K562 (cell line): ENCODE measurements around the gene DPYSL3. TPM values are rescaled to one million over a fixed set of nuclear protein-coding genes. Genes with fewer than 3 reads are reported as not detected.

Source experiments
- ATAC-seq: fragments of 200-7000 bp; cut with Tn5 transposase; 3 replicates; pipeline ENCODE4 v1.9.1; 2020; ENCODE audit warnings: moderate library complexity
- BruUV-seq: library from RNA; stranded (reverse); fragments of 400-500 nt; replicated peaks from 2 replicates; lab custom pipeline; 2021; lab: Mats Ljungman, UMichigan
- CTCF ChIA-PET: fragments of 300-600 bp; formaldehyde crosslinking; extraction: SDS; loops from one replicate; lab custom pipeline; 2021; ENCODE audit warnings: low intra/inter-chr PET ratio; lab: Yijun Ruan, JAX
- POLR2A ChIA-PET: fragments of 300-600, 350-650 bp; sonication (Branson Sonifier 250); formaldehyde crosslinking; extraction: SDS; loops from one replicate; lab custom pipeline; 2021; ENCODE audit warnings: antibody characterized with exemption, inconsistent platforms; lab: Yijun Ruan, JAX
- DNase-seq, 4 experiments: peaks; one replicate each; pipeline versions ENCODE4 v3.0.0 to v3.0.0-alpha.2; 2011 to 2018; ENCODE audit warnings: low spot score in 3 of 4, mixed read lengths in 3 of 4; ENCODE audit errors: extremely low read depth in 1 of 4
- FAIRE-seq: peaks from 2 replicates; lab custom pipeline; 2011; peaks lifted over from hg19 to GRCh38; lab: Jason Lieb, UNC
- H2AFZ ChIP-seq: 2 replicates; pipeline ENCODE4 v1.6.0; 2011; ENCODE audit warnings: low read depth, low read length, control low read depth, inconsistent platforms
- H3K27ac ChIP-seq: fragments of 200-600 bp; 3 replicates; pipeline ENCODE4 v1.8.0; 2011; ENCODE audit warnings: low read depth, mild to moderate bottlenecking, control low read depth, inconsistent platforms, low read length, moderate library complexity, mixed read lengths; ENCODE audit errors: extremely low read depth
- H3K27me3 ChIP-seq, 2 experiments: fragments of 300-600 bp in 1 of 2; 2 replicates in 1 of 2; 3 replicates in 1 of 2; pipeline versions ENCODE4 v1.6.0 to v1.8.0; 2011; ENCODE audit warnings: inconsistent platforms in 2 of 2, low read length in 2 of 2, mild to moderate bottlenecking in 1 of 2, mixed read lengths in 1 of 2, moderate library complexity in 1 of 2; ENCODE audit not compliant: control insufficient read depth in 2 of 2, insufficient read depth in 2 of 2
- H3K36me3 ChIP-seq: fragments of 300-600 bp; 3 replicates; pipeline ENCODE4 v1.8.0; 2011; ENCODE audit warnings: mild to moderate bottlenecking, low read length, inconsistent platforms; ENCODE audit not compliant: control insufficient read depth, insufficient read depth
- H3K4me1 ChIP-seq, 2 experiments: fragments of 200-600 bp in 1 of 2; replicated peaks in 1 of 2; 2 replicates in 1 of 2; 3 replicates in 1 of 2; pipeline versions ENCODE4 v1.5.1 to v1.8.0; 2011; ENCODE audit warnings: inconsistent platforms in 2 of 2, low read length in 2 of 2, mild to moderate bottlenecking in 1 of 2, mixed read lengths in 1 of 2, moderate library complexity in 1 of 2; ENCODE audit not compliant: control insufficient read depth in 2 of 2, insufficient read depth in 2 of 2
- H3K4me2 ChIP-seq: 2 replicates; pipeline ENCODE4 v1.6.1; 2011; ENCODE audit warnings: low read length, control low read depth, inconsistent platforms, mixed read lengths; ENCODE audit not compliant: insufficient read depth
- H3K4me3 ChIP-seq: fragments of 200-600 bp; sonication (generic), shearing (Covaris generic); 2 replicates; pipeline ENCODE4 v1.5.1; 2016; ENCODE audit warnings: control low read depth, inconsistent platforms
- H3K79me2 ChIP-seq: fragments of 200-600 bp; 3 replicates; pipeline ENCODE4 v1.8.0; 2011; ENCODE audit warnings: low read length, inconsistent platforms; ENCODE audit not compliant: control insufficient read depth, insufficient read depth
- H3K9ac ChIP-seq, 2 experiments: 2 replicates each; pipeline versions ENCODE4 v1.6.0 to v1.6.1; 2011; ENCODE audit warnings: low read depth in 2 of 2, low read length in 2 of 2, control low read depth in 1 of 2, inconsistent platforms in 1 of 2, mild to moderate bottlenecking in 1 of 2, mixed read lengths in 1 of 2; ENCODE audit not compliant: insufficient read depth in 1 of 2
- H3K9me1 ChIP-seq: one replicate; pipeline ENCODE4 v1.6.0; 2011; ENCODE audit warnings: inconsistent platforms, mild to moderate bottlenecking, low read length, moderate library complexity; ENCODE audit not compliant: control insufficient read depth, insufficient read depth
- H3K9me3 ChIP-seq: replicated peaks from 2 replicates; pipeline ENCODE4 v1.5.1; 2011; ENCODE audit warnings: low read depth, low read length, inconsistent platforms; ENCODE audit not compliant: control insufficient read depth, insufficient read depth
- H4K20me1 ChIP-seq: replicated peaks from 2 replicates; pipeline ENCODE4 v1.6.1; 2011; ENCODE audit warnings: low read length, inconsistent platforms, mixed read lengths; ENCODE audit not compliant: control insufficient read depth, insufficient read depth
- BDP1 ChIP-seq: IDR thresholded peaks from 3 replicates; pipeline ENCODE4 v1.6.1; 2011; ENCODE audit not compliant: insufficient read length, insufficient read depth
- CHCHD3 ChIP-seq: fragments of 250-450 bp; sonication (Bioruptor Pico); IDR thresholded peaks from 2 replicates; pipeline ENCODE4 v2.1.2; 2022; ENCODE audit warnings: mild to moderate bottlenecking
- ELF4 ChIP-seq: fragments of 450-650 bp; formaldehyde crosslinking; IDR thresholded peaks from 2 replicates; pipeline ENCODE4 v1.4.0; 2022; ENCODE audit warnings: missing genetic modification characterization
- NCOA2 ChIP-seq, 2 experiments: fragments of 450-650 bp; IDR thresholded peaks; 2 replicates each; pipeline ENCODE4 v1.6.1; 2018; ENCODE audit warnings: mild to moderate bottlenecking in 2 of 2, moderate library complexity in 1 of 2; ENCODE audit not compliant: partially characterized antibody in 2 of 2
- THRB ChIP-seq: fragments of 450-650 bp; formaldehyde crosslinking; conservative IDR thresholded peaks from 2 replicates; pipeline ENCODE4 v1.4.0; 2022; ENCODE audit warnings: mild to moderate bottlenecking, missing genetic modification characterization
- ZNF436 ChIP-seq: fragments of 250-450, 450-650 bp; sonication (Bioruptor Pico); formaldehyde crosslinking; IDR thresholded peaks from 2 replicates; pipeline ENCODE4 v1.7.0; 2020; ENCODE audit warnings: mild to moderate bottlenecking
- WGBS: fragments of 100-300 bp; shearing (Covaris generic); methylation state at CpG from one replicate; pipeline ENCODE4 v1.1.6; 2016; ENCODE audit warnings: low coverage, mixed read lengths; ENCODE audit not compliant: insufficient coverage; ENCODE audit errors: missing lambda C conversion rate; 5-methylcytosine and 5-hydroxymethylcytosine counted together
- in situ Hi-C: fragments of 300-500 bp; cut with MboI; formaldehyde crosslinking; loops from 4 replicates; pipeline ENCODE4 v1.15.0; 2018; ENCODE audit warnings: inconsistent platforms, mixed read lengths
- intact Hi-C: fragments of 100-400 bp; cut with micrococcal nuclease; formaldehyde crosslinking; loops from 2 replicates; pipeline ENCODE4 v1.14.2; 2022
- polyA plus RNA-seq, 8 experiments: library from polyadenylated mRNA; depleted of rRNA in 4 of 8; stranded (reverse) in 5 of 8; unstranded in 3 of 8; fragments of >200 nt; fragmentation: Nextera tagmentation in 2 of 8; fragmentation: Illumina TruSeq in 1 of 8; extraction: Ambion mirVana in 2 of 8; extraction: Trizol in 1 of 8; gene quantifications; 2 replicates each; pipeline versions ENCODE4 v1.2.1 to v1.2.3, GENCODE V29; 2011 to 2014; ENCODE audit warnings: inconsistent platforms in 1 of 8, missing spikeins in 1 of 8
- total RNA-seq, 7 experiments: library from RNA; depleted of rRNA in 6 of 7; stranded (reverse); fragments of >200 nt in 6 of 7; fragmentation: Illumina TruSeq in 2 of 7; extraction: Trizol in 2 of 7; gene quantifications; 2 replicates each; pipeline versions ENCODE4 v1.2.1 to v1.2.3, GENCODE V29; 2011 to 2021; ENCODE audit warnings: low replicate concordance in 1 of 7
- TF ChIP-seq, protein P1 (sequence below): sonication (generic); formaldehyde crosslinking; IDR thresholded peaks from 2 replicates; pipeline ENCODE4 v1.8.1; 2023; ENCODE audit warnings: mild to moderate bottlenecking, missing genetic modification reagents

The DPYSL3 gene
- total and polyA plus RNA-seq, 9 of the 15 experiments (the other 6 are each of a cell fraction or from before 2014, with no cell fraction given), result 0.07 to 0.55 TPM; not detected in 7

GRCh38 chr5:147382776-147383175 lies 127.1 kb downstream of the DPYSL3 start:
- no peaks in the 10 kb centered on the region for H3K27me3 ChIP-seq
- no peak overlapping the region for H3K4me2 ChIP-seq
- ChIA-PET POLR2A (no interaction called here), CTCF (no interaction called here)
- BruUV-seq, result no TSS peak
- ATAC-seq (no peak), FAIRE-seq (no peak), DNase-seq (no peak)
- TF ChIP-seq ZNF436 (CRISPR knock-in tag) (no peak), THRB (no peak), CHCHD3 (CRISPR knock-in tag) (no peak), ELF4 (CRISPR knock-in tag) (no peak), NCOA2 (IDR thresholded peaks at IDR 0.05; ENCODE audit: partially characterized antibody in 2 of 2) (no peak), BDP1 (no peak)
- TF ChIP-seq, protein P1, sequence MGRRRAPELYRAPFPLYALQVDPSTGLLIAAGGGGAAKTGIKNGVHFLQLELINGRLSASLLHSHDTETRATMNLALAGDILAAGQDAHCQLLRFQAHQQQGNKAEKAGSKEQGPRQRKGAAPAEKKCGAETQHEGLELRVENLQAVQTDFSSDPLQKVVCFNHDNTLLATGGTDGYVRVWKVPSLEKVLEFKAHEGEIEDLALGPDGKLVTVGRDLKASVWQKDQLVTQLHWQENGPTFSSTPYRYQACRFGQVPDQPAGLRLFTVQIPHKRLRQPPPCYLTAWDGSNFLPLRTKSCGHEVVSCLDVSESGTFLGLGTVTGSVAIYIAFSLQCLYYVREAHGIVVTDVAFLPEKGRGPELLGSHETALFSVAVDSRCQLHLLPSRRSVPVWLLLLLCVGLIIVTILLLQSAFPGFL (CRISPR knock-in tag), result no peak
- no peak overlapping the region for H3K9ac ChIP-seq
- no peak overlapping the region for H3K27ac ChIP-seq
- H4K20me1 ChIP-seq, result no peaks in the 10 kb centered on the region
- no peak overlapping the region for H2AFZ ChIP-seq
- no peaks in the 10 kb centered on the region for H3K9me3 ChIP-seq
- 0% methylated on average over 4 of the region's 4 CpGs for WGBS
- H3K4me3 ChIP-seq, result no peak overlapping the region
- no peaks in the 10 kb centered on the region for H3K4me1 ChIP-seq
- H3K36me3 ChIP-seq, result no peaks in the 10 kb centered on the region
- H3K79me2 ChIP-seq, result no peaks in the 10 kb centered on the region
- no peaks in the 10 kb centered on the region for H3K9me1 ChIP-seq
- intact Hi-C loops, result no loop called here
- in situ Hi-C loops, result no loop called here
